H1 (cell line): ENCODE measurements around the gene ARMC9. TPM values are rescaled to one million over a fixed set of nuclear protein-coding genes. Genes with fewer than 3 reads are reported as not detected.

Source experiments
- ATF2 ChIP-seq: IDR thresholded peaks from 2 replicates; pipeline ENCODE4 v1.6.1; 2012; ENCODE audit warnings: low read length, inconsistent platforms
- YY1 ChIP-seq: IDR thresholded peaks from 2 replicates; pipeline ENCODE4 v1.6.1; 2011; ENCODE audit warnings: low read depth, mild to moderate bottlenecking, low read length
- polyA plus RNA-seq, 7 experiments: library from polyadenylated mRNA; depleted of rRNA in 3 of 7; stranded (reverse) in 5 of 7; unstranded in 2 of 7; fragments of >200 nt in 5 of 7; fragments of 200-250 nt in 2 of 7; gene quantifications; 1 replicate in 5 of 7; 2 replicates in 1 of 7; 4 replicates in 1 of 7; pipeline versions ENCODE4 v1.2.1 to v1.2.3, GENCODE V29; 2011 to 2013; ENCODE audit warnings: missing spikeins in 2 of 7, mixed read lengths in 2 of 7
- total RNA-seq: library from RNA; stranded (reverse); fragmentation: NEBNext Ultra II Directional; extraction: Animal tissue kit (Norgen Biotek cat#: 25700); gene quantifications from 2 replicates; pipeline ENCODE4 v1.2.1, GENCODE V29; 2021

Gene ARMC9
- total and polyA plus RNA-seq, 2 of the 8 experiments (the other 6 are each of a cell fraction or from before 2014, with no cell fraction given) = 23.2 to 36.1 TPM

- TF ChIP-seq YY1 = no peak
- TF ChIP-seq ATF2 = no peak
These were observed 161.0 kb downstream of the ARMC9 start (continued) for GRCh38 chr2:231359441-231359840.
